SK-N-SH treated with all-trans-retinoic acid at 6 μM for 48 hours (cell line): ENCODE results near the gene DOP1A.

Experiments used
- ATAC-seq: fragments of 200-7000 bp; cut with Tn5 transposase; 3 replicates; pipeline ENCODE4 v1.9.1; 2020; ENCODE audit warnings: mild to moderate bottlenecking, moderate library complexity
- CSDC2 ChIP-seq: fragments of 250-450 bp; sonication (Bioruptor Pico); IDR thresholded peaks from 2 replicates; pipeline ENCODE4 v1.5.0; 2020; ENCODE audit warnings: mild to moderate bottlenecking, moderate library complexity
- ESRRG ChIP-seq: fragments of 250-450 bp; sonication (Bioruptor Pico); IDR thresholded peaks from 2 replicates; pipeline ENCODE4 v1.6.1; 2021; ENCODE audit warnings: mild to moderate bottlenecking
- ISL1 ChIP-seq: fragments of 250-450 bp; sonication (Bioruptor Pico); IDR thresholded peaks from 2 replicates; pipeline ENCODE4 v2.1.2; 2022; ENCODE audit warnings: mild to moderate bottlenecking, moderate library complexity
- OSR1 ChIP-seq: fragments of 250-450 bp; sonication (Bioruptor Pico); IDR thresholded peaks from 2 replicates; pipeline ENCODE4 v1.8.0; 2022; ENCODE audit warnings: moderate library complexity, mild to moderate bottlenecking, inconsistent platforms
- PATZ1 ChIP-seq: fragments of 250-450 bp; sonication (Bioruptor Pico); IDR thresholded peaks from 2 replicates; pipeline ENCODE4 v1.8.0; 2020; ENCODE audit warnings: mild to moderate bottlenecking, moderate library complexity, borderline replicate concordance
- POU6F1 ChIP-seq: fragments of 250-450 bp; sonication (Bioruptor Pico); IDR thresholded peaks from 2 replicates; pipeline ENCODE4 v1.8.0; 2021; ENCODE audit warnings: low read depth, mild to moderate bottlenecking, moderate library complexity, borderline replicate concordance
- PPARA ChIP-seq: fragments of 250-450 bp; sonication (Bioruptor Pico); IDR thresholded peaks from 2 replicates; pipeline ENCODE4 v1.5.0; 2020; ENCODE audit warnings: mild to moderate bottlenecking, borderline replicate concordance
- RARB ChIP-seq: fragments of 250-450 bp; sonication (Bioruptor Pico); IDR thresholded peaks from 2 replicates; pipeline ENCODE4 v1.8.0; 2021; ENCODE audit warnings: mild to moderate bottlenecking, moderate library complexity
- TCF4 ChIP-seq: fragments of 250-450 bp; sonication (Bioruptor Pico); IDR thresholded peaks from 2 replicates; pipeline ENCODE4 v1.8.0; 2021; ENCODE audit warnings: mild to moderate bottlenecking, moderate library complexity, borderline replicate concordance
- TOX ChIP-seq: fragments of 250-450 bp; sonication (Bioruptor Pico); IDR thresholded peaks from 2 replicates; pipeline ENCODE4 v1.8.0; 2021; ENCODE audit warnings: mild to moderate bottlenecking, moderate library complexity, borderline replicate concordance
- TSHZ2 ChIP-seq: fragments of 250-450 bp; sonication (Bioruptor Pico); IDR thresholded peaks from 2 replicates; pipeline ENCODE4 v1.5.0; 2020; ENCODE audit warnings: mild to moderate bottlenecking, moderate library complexity
- ZFP3 ChIP-seq: fragments of 250-450 bp; sonication (Bioruptor Pico); IDR thresholded peaks from 2 replicates; pipeline ENCODE4 v1.5.0; 2020; ENCODE audit warnings: mild to moderate bottlenecking, moderate library complexity
- ZFP30 ChIP-seq: fragments of 450-650 bp; formaldehyde crosslinking; IDR thresholded peaks from 2 replicates; pipeline ENCODE4 v1.5.0; 2022; ENCODE audit warnings: mild to moderate bottlenecking, moderate library complexity
- ZNF565 ChIP-seq: fragments of 450-650 bp; formaldehyde crosslinking; conservative IDR thresholded peaks from 2 replicates; pipeline ENCODE4 v1.5.0; 2020; ENCODE audit warnings: low read depth, mild to moderate bottlenecking, moderate library complexity
- ZNF70 ChIP-seq: fragments of 450-650 bp; formaldehyde crosslinking; IDR thresholded peaks from 2 replicates; pipeline ENCODE4 v1.5.0; 2020; ENCODE audit warnings: mild to moderate bottlenecking, moderate library complexity
- ZNF8 ChIP-seq: fragments of 450-650 bp; formaldehyde crosslinking; IDR thresholded peaks from 2 replicates; pipeline ENCODE4 v1.5.0; 2020; ENCODE audit warnings: mild to moderate bottlenecking, moderate library complexity
- TF ChIP-seq, protein P1 (sequence below): fragments of 250-450 bp; sonication (Bioruptor Pico); IDR thresholded peaks from 2 replicates; pipeline ENCODE4 v1.5.1; 2020; ENCODE audit warnings: low read depth, mild to moderate bottlenecking, moderate library complexity

DOP1A gene

GRCh38 chr6:83215131-83216047, 147.9 kb downstream of the DOP1A start:
- TF ChIP-seq POU6F1 (CRISPR knock-in tag) (no peak), ZFP3 (CRISPR knock-in tag) (0 out of 2 replicates have a peak, but pooled peaks have one; percentile 18), ISL1 (CRISPR knock-in tag) (peak; percentile 65), CSDC2 (no peak), ZNF565 (no peak)
- ATAC-seq, result peak; percentile 99

GRCh38 chr6:83216806-83217205, 149.3 kb downstream of the DOP1A start:
- TF ChIP-seq ZNF70 (CRISPR knock-in tag) (no peak), TOX (CRISPR knock-in tag) (no peak), ESRRG (CRISPR knock-in tag) (no peak), PATZ1 (CRISPR knock-in tag) (no peak), RARB (CRISPR knock-in tag) (no peak), ZFP3 (CRISPR knock-in tag) (no peak), ZNF565 (no peak), OSR1 (CRISPR knock-in tag) (no peak), TCF4 (no peak), ZFP30 (CRISPR knock-in tag) (no peak), PPARA (CRISPR knock-in tag) (no peak), POU6F1 (CRISPR knock-in tag) (no peak), ZNF8 (CRISPR knock-in tag) (no peak), TSHZ2 (CRISPR knock-in tag) (no peak)
- TF ChIP-seq, protein P1, sequence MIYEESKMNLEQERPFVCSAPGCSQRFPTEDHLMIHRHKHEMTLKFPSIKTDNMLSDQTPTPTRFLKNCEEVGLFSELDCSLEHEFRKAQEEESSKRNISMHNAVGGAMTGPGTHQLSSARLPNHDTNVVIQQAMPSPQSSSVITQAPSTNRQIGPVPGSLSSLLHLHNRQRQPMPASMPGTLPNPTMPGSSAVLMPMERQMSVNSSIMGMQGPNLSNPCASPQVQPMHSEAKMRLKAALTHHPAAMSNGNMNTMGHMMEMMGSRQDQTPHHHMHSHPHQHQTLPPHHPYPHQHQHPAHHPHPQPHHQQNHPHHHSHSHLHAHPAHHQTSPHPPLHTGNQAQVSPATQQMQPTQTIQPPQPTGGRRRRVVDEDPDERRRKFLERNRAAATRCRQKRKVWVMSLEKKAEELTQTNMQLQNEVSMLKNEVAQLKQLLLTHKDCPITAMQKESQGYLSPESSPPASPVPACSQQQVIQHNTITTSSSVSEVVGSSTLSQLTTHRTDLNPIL, result no peak
- ATAC-seq, result 0 out of 3 replicates have a peak, but pooled peaks have one; percentile 21
